A673 (cell line): ENCODE measurements around the gene MCAT. TPM values are rescaled to one million over a fixed set of nuclear protein-coding genes. Genes with fewer than 3 reads are reported as not detected.

Source experiments
- BruUV-seq: library from RNA; stranded (reverse); fragments of 400-500 nt; replicated peaks from 2 replicates; lab custom pipeline; 2021; lab: Mats Ljungman, UMichigan
- CTCF ChIA-PET: fragments of 300-600 bp; sonication (Branson Sonifier 250); formaldehyde crosslinking; loops from one replicate; lab custom pipeline; 2022; ENCODE audit warnings: antibody characterized with exemption; lab: Charles Lee
- POLR2A ChIA-PET: fragments of 300-600 bp; sonication (Branson Sonifier 250); formaldehyde crosslinking; loops from one replicate; lab custom pipeline; 2022; ENCODE audit warnings: antibody characterized with exemption; ENCODE audit not compliant: low non-redundant PET; lab: Charles Lee
- DNase-seq: peaks from one replicate; pipeline ENCODE4 v3.0.0-alpha.2; 2015; ENCODE audit warnings: low spot score
- H3K27ac ChIP-seq: fragments of 200-600 bp; sonication (generic); 2 replicates; pipeline ENCODE4 v1.5.1; 2016; ENCODE audit warnings: mixed run types, low read depth, mild to moderate bottlenecking, mixed read lengths, antibody characterized with exemption, low read length; ENCODE audit not compliant: poor library complexity, severe bottlenecking
- H3K27me3 ChIP-seq: fragments of 200-600 bp; sonication (generic); replicated peaks from 2 replicates; pipeline ENCODE4 v1.6.1; 2017; ENCODE audit warnings: mixed run types, low read depth, mild to moderate bottlenecking, mixed read lengths, antibody characterized with exemption, low read length; ENCODE audit not compliant: insufficient read depth, poor library complexity
- H3K36me3 ChIP-seq: fragments of 200-600 bp; sonication (generic); 2 replicates; pipeline ENCODE4 v1.6.1; 2016; ENCODE audit warnings: mixed run types, mild to moderate bottlenecking, mixed read lengths, antibody characterized with exemption, low read length; ENCODE audit not compliant: insufficient read depth, poor library complexity, severe bottlenecking
- H3K4me1 ChIP-seq: fragments of 200-600 bp; sonication (generic); 2 replicates; pipeline ENCODE4 v1.6.1; 2017; ENCODE audit warnings: mixed run types, mild to moderate bottlenecking, mixed read lengths, antibody characterized with exemption, low read length; ENCODE audit not compliant: insufficient read depth, poor library complexity, severe bottlenecking
- H3K4me3 ChIP-seq: fragments of 200-600 bp; sonication (generic); 2 replicates; pipeline ENCODE4 v1.5.1; 2016; ENCODE audit warnings: low read depth, mixed run types, mild to moderate bottlenecking, mixed read lengths, low read length; ENCODE audit not compliant: poor library complexity, severe bottlenecking
- H3K9me3 ChIP-seq: fragments of 200-600 bp; sonication (generic); 2 replicates; pipeline ENCODE4 v1.6.1; 2016; ENCODE audit warnings: mixed run types, low read depth, mild to moderate bottlenecking, mixed read lengths, antibody characterized with exemption, low read length; ENCODE audit not compliant: poor library complexity, severe bottlenecking
- CTCF ChIP-seq: fragments of 300-800, 200-600 bp; sonication (generic); conservative IDR thresholded peaks from 2 replicates; pipeline ENCODE4 v1.5.1; 2017; ENCODE audit warnings: low read depth, mild to moderate bottlenecking, antibody characterized with exemption, low read length, moderate library complexity, mixed read lengths
- EZH2 ChIP-seq: fragments of 200-600 bp; sonication (generic); IDR thresholded peaks from 2 replicates; pipeline ENCODE4 v1.6.1; 2017; ENCODE audit warnings: borderline replicate concordance, low read depth, mild to moderate bottlenecking, mixed read lengths, antibody characterized with exemption, low read length; ENCODE audit not compliant: poor library complexity, severe bottlenecking
- intact Hi-C: fragments of 100-400 bp; cut with micrococcal nuclease; formaldehyde crosslinking; loops from one replicate; pipeline ENCODE4 v1.10.0; 2022; ENCODE audit not compliant: unreplicated experiment
- total RNA-seq: library from RNA; stranded (reverse); gene quantifications from 2 replicates; pipeline ENCODE4 v1.2.3, GENCODE V29; 2021

The MCAT gene
- total RNA-seq, 1 experiment from 2014 or later: 32.2 TPM

GRCh38 chr22:43094085-43094484, 49.1 kb downstream of the MCAT start:
- CTCF ChIA-PET: no interaction called here
- H3K36me3 ChIP-seq: no peaks in the 10 kb centered on the region
- no peak overlapping the region for H3K27ac ChIP-seq
- no peaks in the 10 kb centered on the region for H3K4me1 ChIP-seq
- DNase-seq: no peak
- intact Hi-C loops: loop anchor here (5.0 kb wide), 1 partner anchor 432 kb away; no protein-coding TSS in a partner anchor
- no peak overlapping the region for H3K4me3 ChIP-seq
- POLR2A ChIA-PET: no interaction called here
- no peaks in the 10 kb centered on the region for H3K27me3 ChIP-seq
- H3K9me3 ChIP-seq: peaks cover 10% of the 10 kb centered on the region
- TF ChIP-seq EZH2: no peak
- TF ChIP-seq CTCF: no peak
- BruUV-seq: no TSS peak

GRCh38 chr22:43092085-43092484, 51.1 kb downstream of the MCAT start:
- BruUV-seq: no TSS peak
- Histone ChIP-seq H3K4me3 (no peak overlapping the region), H3K9me3 (peaks cover 9% of the 10 kb centered on the region), H3K27me3 (no peaks in the 10 kb centered on the region), H3K4me1 (no peaks in the 10 kb centered on the region), H3K27ac (no peak overlapping the region), H3K36me3 (no peaks in the 10 kb centered on the region)
- TF ChIP-seq EZH2: no peak
- TF ChIP-seq CTCF: no peak
- CTCF ChIA-PET: interaction anchor here (0.6 kb wide), 1 partner anchor 198 kb away, joined by 10 read pairs; no protein-coding TSS in a partner anchor
- POLR2A ChIA-PET: no interaction called here
- no peak for DNase-seq
- intact Hi-C loops: loop anchor here (5.0 kb wide), 1 partner anchor 430 kb away; no protein-coding TSS in a partner anchor

GRCh38 chr22:43090130-43090789, 52.9 kb downstream of the MCAT start:
- H3K4me1 ChIP-seq: no peaks in the 10 kb centered on the region
- H3K4me3 ChIP-seq: no peak overlapping the region
- POLR2A ChIA-PET: no interaction called here
- no TSS peak for BruUV-seq
- H3K9me3 ChIP-seq: no peaks in the 10 kb centered on the region
- no peak overlapping the region for H3K27ac ChIP-seq
- peak; percentile 93 for DNase-seq
- no peaks in the 10 kb centered on the region for H3K36me3 ChIP-seq
- H3K27me3 ChIP-seq: no peaks in the 10 kb centered on the region
- intact Hi-C loops: loop anchor here (2.0 to 5.0 kb wide), 2 partner anchors 309 to 428 kb away; no protein-coding TSS in a partner anchor
- CTCF ChIA-PET: interaction anchor here (0.5 to 1.1 kb wide), 9 partner anchors 8 to 394 kb away, joined by 3 to 11 read pairs (median 4); no protein-coding TSS in a partner anchor
- TF ChIP-seq EZH2: no peak
- TF ChIP-seq CTCF: peak; percentile 68
